Caco-2 (cell line): ENCODE measurements around the gene EPB41L4B. TPM values are rescaled to one million over a fixed set of nuclear protein-coding genes. Genes with fewer than 3 reads are reported as not detected.

ENCODE experiments used
- BruUV-seq: library from RNA; stranded (reverse); fragments of 400-500 nt; replicated peaks from 2 replicates; lab custom pipeline; 2021; lab: Mats Ljungman, UMichigan
- CTCF ChIA-PET: fragments of 300-600 bp; sonication (Branson Sonifier 250); formaldehyde crosslinking; loops from one replicate; lab custom pipeline; 2022; ENCODE audit warnings: antibody characterized with exemption; lab: Charles Lee
- POLR2A ChIA-PET: fragments of 300-600 bp; sonication (Branson Sonifier 250); formaldehyde crosslinking; loops from one replicate; lab custom pipeline; 2022; ENCODE audit warnings: antibody characterized with exemption; lab: Charles Lee
- DNase-seq, 2 experiments: peaks; one replicate each; pipeline versions ENCODE4 v3.0.0 to v3.0.0-alpha.2; 2020 to 2022
- H3K27me3 ChIP-seq: replicated peaks from 2 replicates; pipeline ENCODE4 v1.6.0; 2011; ENCODE audit warnings: low read length; ENCODE audit not compliant: control insufficient read depth, insufficient read depth
- H3K36me3 ChIP-seq: 2 replicates; pipeline ENCODE4 v1.5.1; 2011; ENCODE audit warnings: low read length; ENCODE audit not compliant: control insufficient read depth, insufficient read depth
- H3K4me1 ChIP-seq: fragments of 250-450 bp; sonication (Bioruptor Pico); 2 replicates; pipeline ENCODE4 v1.5.1; 2020; ENCODE audit warnings: mild to moderate bottlenecking
- H3K4me3 ChIP-seq: 2 replicates; pipeline ENCODE4 v1.5.1; 2011; ENCODE audit warnings: low read depth, mild to moderate bottlenecking, control low read depth, low read length
- H3K9me3 ChIP-seq: fragments of 250-450 bp; sonication (Bioruptor Pico); 2 replicates; pipeline ENCODE4 v1.5.1; 2020; ENCODE audit warnings: mild to moderate bottlenecking, moderate library complexity
- H3K27ac Mint-ChIP-seq: one replicate; pipeline ENCODE4 v1.8.0; 2022; ENCODE audit warnings: mixed read lengths; ENCODE audit not compliant: unreplicated experiment
- H3K27me3 Mint-ChIP-seq: one replicate; pipeline ENCODE4 v1.8.0; 2022; ENCODE audit warnings: mixed read lengths; ENCODE audit not compliant: insufficient read depth, unreplicated experiment
- H3K36me3 Mint-ChIP-seq: one replicate; pipeline ENCODE4 v1.8.0; 2022; ENCODE audit warnings: mild to moderate bottlenecking, mixed read lengths; ENCODE audit not compliant: insufficient read depth, unreplicated experiment
- H3K4me1 Mint-ChIP-seq: one replicate; pipeline ENCODE4 v1.8.0; 2022; ENCODE audit warnings: low read depth, mixed read lengths; ENCODE audit not compliant: unreplicated experiment
- H3K4me3 Mint-ChIP-seq: one replicate; pipeline ENCODE4 v1.8.0; 2022; ENCODE audit warnings: mild to moderate bottlenecking, moderate library complexity, mixed read lengths; ENCODE audit not compliant: unreplicated experiment
- H3K9me3 Mint-ChIP-seq: one replicate; pipeline ENCODE4 v1.8.0; 2022; ENCODE audit warnings: mixed read lengths; ENCODE audit not compliant: unreplicated experiment
- CTCF ChIP-seq, 2 experiments: fragments of 200-600 bp in 1 of 2; IDR thresholded peaks; 1 replicate in 1 of 2; 2 replicates in 1 of 2; pipeline versions ENCODE4 v1.5.1 to v1.8.0; 2011 to 2022; ENCODE audit warnings: antibody characterized with exemption in 1 of 2, control low read depth in 1 of 2, inconsistent platforms in 1 of 2, low read depth in 1 of 2, low read length in 1 of 2, mild to moderate bottlenecking in 1 of 2, moderate library complexity in 1 of 2; ENCODE audit not compliant: insufficient read depth in 1 of 2, severe bottlenecking in 1 of 2, unreplicated experiment in 1 of 2
- intact Hi-C: fragments of 100-400 bp; cut with micrococcal nuclease; formaldehyde crosslinking; loops from one replicate; pipeline ENCODE4 v1.10.0; 2022; ENCODE audit not compliant: unreplicated experiment
- total RNA-seq: library from RNA; stranded (reverse); gene quantifications from 2 replicates; pipeline ENCODE4 v1.2.3, GENCODE V29; 2022

EPB41L4B gene
- total RNA-seq, 1 experiment from 2014 or later, result 16.3 TPM

GRCh38 chr9:109238125-109238524 lies 82.7 kb downstream of the EPB41L4B start:
- DNase-seq, result no peak
- intact Hi-C loops, result no loop called here
- Histone ChIP-seq H3K4me3 (no peak overlapping the region), H3K27me3 (no peaks in the 10 kb centered on the region), H3K9me3 (no peaks in the 10 kb centered on the region), H3K36me3 (peaks cover 1% of the 10 kb centered on the region; the same call in 1 of the 2 replicates), H3K4me1 (no peaks in the 10 kb centered on the region)
- no peak overlapping the region for H3K4me3 Mint-ChIP-seq
- H3K36me3 Mint-ChIP-seq, result no peaks in the 10 kb centered on the region
- ChIA-PET CTCF (interaction anchor here (0.6 kb wide), 1 partner anchor 64 kb away, joined by 3 read pairs; no protein-coding TSS in a partner anchor), POLR2A (no interaction called here)
- H3K9me3 Mint-ChIP-seq, result no peaks in the 10 kb centered on the region
- no peak for TF ChIP-seq CTCF (IDR thresholded peaks at IDR 0.05; ENCODE audit: insufficient read depth in 1 of 2, low read depth in 1 of 2, low read length in 1 of 2, severe bottlenecking in 1 of 2, unreplicated experiment in 1 of 2)
- H3K27me3 Mint-ChIP-seq, result no peaks in the 10 kb centered on the region
- no TSS peak for BruUV-seq
- no peaks in the 10 kb centered on the region for H3K4me1 Mint-ChIP-seq
- H3K27ac Mint-ChIP-seq, result no peak overlapping the region

- Histone ChIP-seq H3K9me3 (no peaks in the 10 kb centered on the region), H3K27me3 (no peaks in the 10 kb centered on the region), H3K4me3 (no peak overlapping the region), H3K4me1 (peaks cover 9% of the 10 kb centered on the region; the same call in 1 of the 2 replicates), H3K36me3 (no peaks in the 10 kb centered on the region)
- Mint-ChIP-seq H3K27me3 (no peaks in the 10 kb centered on the region), H3K27ac (no peak overlapping the region), H3K36me3 (no peaks in the 10 kb centered on the region), H3K4me1 (peaks cover 7% of the 10 kb centered on the region), H3K4me3 (no peak overlapping the region), H3K9me3 (no peaks in the 10 kb centered on the region)
- intact Hi-C loops, result no loop called here
- POLR2A ChIA-PET, result no interaction called here
- DNase-seq, result no peak
- no peak for TF ChIP-seq CTCF (IDR thresholded peaks at IDR 0.05; ENCODE audit: insufficient read depth in 1 of 2, low read depth in 1 of 2, low read length in 1 of 2, severe bottlenecking in 1 of 2, unreplicated experiment in 1 of 2)
- BruUV-seq, result no TSS peak
- CTCF ChIA-PET, result no interaction called here
Observed at GRCh38 chr9:109232449-109233237, 88.2 kb downstream of the EPB41L4B start.

GRCh38 chr9:109231593-109231992 lies 89.3 kb downstream of the EPB41L4B start:
- Histone ChIP-seq H3K27me3 (no peaks in the 10 kb centered on the region), H3K4me3 (no peak overlapping the region), H3K4me1 (peaks cover 9% of the 10 kb centered on the region; the same call in 1 of the 2 replicates), H3K36me3 (no peaks in the 10 kb centered on the region), H3K9me3 (no peaks in the 10 kb centered on the region)
- BruUV-seq, result no TSS peak
- no peaks in the 10 kb centered on the region for H3K27me3 Mint-ChIP-seq
- no peak overlapping the region for H3K27ac Mint-ChIP-seq
- intact Hi-C loops, result no loop called here
- ChIA-PET CTCF (no interaction called here), POLR2A (no interaction called here)
- no peaks in the 10 kb centered on the region for H3K36me3 Mint-ChIP-seq
- no peak overlapping the region for H3K4me3 Mint-ChIP-seq
- no peak for DNase-seq
- no peaks in the 10 kb centered on the region for H3K9me3 Mint-ChIP-seq
- no peak for TF ChIP-seq CTCF (IDR thresholded peaks at IDR 0.05; ENCODE audit: insufficient read depth in 1 of 2, low read depth in 1 of 2, low read length in 1 of 2, severe bottlenecking in 1 of 2, unreplicated experiment in 1 of 2)
- H3K4me1 Mint-ChIP-seq, result peaks cover 7% of the 10 kb centered on the region
